ENCODE data around the gene PRR5L. TPM values are rescaled to one million over a fixed set of nuclear protein-coding genes. Genes with fewer than 3 reads are reported as not detected.
A peak's percentile ranks its signal among the peaks of the same experiment; 100 is the strongest.

The PRR5L gene
- total and polyA plus RNA-seq, 2 donors (not counting 1 experiment from before 2014, with no cell fraction given), result 4.0 to 5.9 TPM

GRCh38 chr11:36400766-36401455 is 104.8 kb downstream of the PRR5L start:
- peak overlapping the region; percentile 73 for H3K4me3 Mint-ChIP-seq
- POLR2A ChIA-PET, result no interaction called here
- no peaks in the 10 kb centered on the region for H3K27me3 Mint-ChIP-seq

More at GRCh38 chr11:36400766-36401455, 104.8 kb downstream of the PRR5L start:
- peaks cover 31 to 35% of the 10 kb centered on the region in 2 donors for H3K4me1 ChIP-seq (ENCODE audit: control insufficient read depth in 2 of 2, insufficient read depth in 2 of 2, low read length in 2 of 2)
- Mint-ChIP-seq H3K27ac (peak overlapping the region; percentile 73), H3K4me1 (peaks cover 31% of the 10 kb centered on the region), H3K9me3 (ENCODE audit: insufficient read depth) (no peaks in the 10 kb centered on the region)
- no peaks in the 10 kb centered on the region for H3K36me3 ChIP-seq (replicated peaks in 1 of 2; ENCODE audit: control extremely low read depth in 1 of 2, control insufficient read depth in 1 of 2, extremely low read depth in 1 of 2, insufficient read depth in 2 of 2, low read length in 1 of 2)
- DNase-seq, result peak; percentile 62
- TF ChIP-seq CTCF (IDR thresholded peaks at IDR 0.05) (no peak), EZH2 (IDR thresholded peaks at IDR 0.05; ENCODE audit: borderline replicate concordance, insufficient read depth, low read depth, low read length, poor library complexity, severe bottlenecking) (no peak)
- no peaks in the 10 kb centered on the region for H4K20me1 ChIP-seq (ENCODE audit: control insufficient read depth, insufficient read depth, low read length, poor library complexity, severe bottlenecking)
- H3K9me3 ChIP-seq (ENCODE audit: control extremely low read depth in 1 of 3, control insufficient read depth in 2 of 3, insufficient read depth in 1 of 3, low read length in 2 of 3), result no peaks in the 10 kb centered on the region
- CTCF ChIA-PET, result interaction anchor here (0.8 to 1.6 kb wide), 5 partner anchors 9 to 55 kb away, joined by 3 to 6 read pairs (median 4); no protein-coding TSS in a partner anchor
- H3K27ac ChIP-seq (ENCODE audit: low read length in 2 of 2), result peak overlapping the region; percentile 50 to 68
- H3K9ac ChIP-seq (ENCODE audit: low read length), result peak overlapping the region; percentile 54
- peak; percentile 51 for ATAC-seq (ENCODE audit: low read depth)
- intact Hi-C loops (cut with micrococcal nuclease), result no loop called here
- peaks cover 22% of the 10 kb centered on the region for H3K79me2 ChIP-seq (ENCODE audit: control insufficient read depth, insufficient read depth, low read length)
- H2AFZ ChIP-seq (ENCODE audit: insufficient read depth, low read depth, low read length, poor library complexity, severe bottlenecking), result peak overlapping the region; percentile 72
- H3K4me3 ChIP-seq (ENCODE audit: control extremely low read depth in 1 of 5, extremely low read depth in 1 of 5, insufficient read depth in 1 of 5, low read depth in 2 of 5, low read length in 4 of 5), result peak overlapping the region in 4 of 5 experiments; percentile 34 to 57 (median 46)
- H3K27me3 ChIP-seq (replicated peaks in 1 of 4; ENCODE audit: control extremely low read depth in 1 of 4, control insufficient read depth in 3 of 4, insufficient read depth in 4 of 4, low read length in 3 of 4), result no peaks in the 10 kb centered on the region
- WGBS (ENCODE audit: insufficient coverage), result 22% methylated on average over 18 of the region's 21 CpGs
- H3K4me2 ChIP-seq (replicated peaks; ENCODE audit: low read depth, low read length, poor library complexity, severe bottlenecking), result peak overlapping the region; percentile 66
